ENCODE measurements around the gene LRRC8C.

The LRRC8C gene

DNA sequence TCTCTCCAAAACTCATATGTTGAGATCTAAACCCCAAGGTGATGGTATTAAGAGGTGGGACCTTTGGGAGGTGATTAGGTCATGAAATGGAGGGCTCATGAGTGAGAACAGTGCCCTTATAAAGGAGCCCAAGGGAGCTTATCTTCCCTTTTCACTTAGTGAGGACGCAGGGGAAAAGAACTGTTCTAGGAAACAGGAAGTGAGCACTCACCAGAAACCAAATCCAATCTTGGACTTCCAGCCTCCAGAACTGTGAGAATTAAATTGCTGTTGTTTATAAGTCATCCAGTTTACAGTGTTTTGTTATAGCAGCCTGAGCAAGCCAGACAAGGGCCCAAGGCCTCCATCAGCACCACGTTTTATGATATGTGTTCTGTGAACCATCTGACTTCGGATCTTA is 127.6 kb downstream of the LRRC8C start:
- peaks cover 30% of the 10 kb centered on the region for H3K27me3 ChIP-seq (ENCODE audit: control insufficient read depth, insufficient read depth, low read length)
- no peaks in the 10 kb centered on the region for H3K9me3 ChIP-seq (ENCODE audit: control insufficient read depth, insufficient read depth, low read length)
- H3K36me3 ChIP-seq (ENCODE audit: control insufficient read depth, insufficient read depth, low read length), result no peaks in the 10 kb centered on the region
- H3K27ac ChIP-seq (ENCODE audit: low read depth, low read length), result no peak overlapping the region
- no peak overlapping the region for H3K4me3 ChIP-seq (ENCODE audit: low read depth, low read length)
- peaks cover 4% of the 10 kb centered on the region; the same call in 1 of the 2 replicates for H3K4me1 ChIP-seq (ENCODE audit: control insufficient read depth, insufficient read depth, low read length)
- H3K9ac ChIP-seq (ENCODE audit: low read depth, low read length), result no peak overlapping the region

DNA sequence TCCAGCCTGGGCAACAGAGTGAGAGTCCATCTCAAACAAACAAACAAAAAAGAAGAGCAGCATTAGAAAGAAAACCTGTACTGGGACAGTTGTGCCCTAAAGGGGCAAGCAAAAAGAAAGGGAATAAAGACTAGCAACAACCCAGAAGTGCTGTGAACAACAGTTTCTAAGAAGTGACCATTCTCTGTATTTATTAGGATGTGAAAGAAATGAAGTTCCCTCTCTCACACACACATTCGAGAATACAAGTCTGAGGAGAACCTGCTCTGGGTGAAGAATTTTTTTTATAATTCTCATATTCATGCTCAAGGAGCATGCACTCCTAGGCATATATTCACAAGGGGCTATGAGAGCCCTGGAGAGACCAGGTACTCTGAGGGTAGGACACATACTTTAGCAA is 128.4 kb downstream of the LRRC8C start:
- Histone ChIP-seq H3K36me3 (ENCODE audit: control insufficient read depth, insufficient read depth, low read length) (no peaks in the 10 kb centered on the region), H3K27ac (ENCODE audit: low read depth, low read length) (no peak overlapping the region), H3K4me1 (ENCODE audit: control insufficient read depth, insufficient read depth, low read length) (peaks cover 4% of the 10 kb centered on the region; the same call in 1 of the 2 replicates), H3K4me3 (ENCODE audit: low read depth, low read length) (no peak overlapping the region), H3K9ac (ENCODE audit: low read depth, low read length) (no peak overlapping the region), H3K27me3 (ENCODE audit: control insufficient read depth, insufficient read depth, low read length) (peaks cover 30% of the 10 kb centered on the region), H3K9me3 (ENCODE audit: control insufficient read depth, insufficient read depth, low read length) (no peaks in the 10 kb centered on the region)

DNA sequence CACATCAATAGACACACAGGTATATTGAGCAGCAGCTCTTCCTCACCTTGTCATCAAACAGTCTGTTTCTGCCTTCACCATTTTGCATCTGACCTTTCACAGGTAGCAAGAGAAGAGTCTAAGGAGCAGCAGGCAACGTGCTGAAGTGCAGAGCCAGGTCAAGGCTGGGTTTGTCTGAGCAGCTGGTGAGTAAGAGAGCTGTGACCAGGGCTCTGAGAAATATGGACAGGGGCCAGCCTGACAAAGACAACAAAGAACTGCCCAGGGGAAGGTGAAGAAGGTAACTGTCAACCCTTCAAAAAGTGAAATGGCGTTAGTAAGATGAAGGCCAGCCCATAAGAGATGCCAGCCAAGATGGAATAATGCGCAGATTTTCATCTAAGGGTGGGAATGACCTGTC is 129.0 kb downstream of the LRRC8C start:
- H3K36me3 ChIP-seq (ENCODE audit: control insufficient read depth, insufficient read depth, low read length), result no peaks in the 10 kb centered on the region
- H3K9me3 ChIP-seq (ENCODE audit: control insufficient read depth, insufficient read depth, low read length), result no peaks in the 10 kb centered on the region
- no peak overlapping the region for H3K27ac ChIP-seq (ENCODE audit: low read depth, low read length)
- H3K4me3 ChIP-seq (ENCODE audit: low read depth, low read length), result no peak overlapping the region
- H3K27me3 ChIP-seq (ENCODE audit: control insufficient read depth, insufficient read depth, low read length), result peaks cover 30% of the 10 kb centered on the region
- H3K4me1 ChIP-seq (ENCODE audit: control insufficient read depth, insufficient read depth, low read length), result peaks cover 4% of the 10 kb centered on the region; the same call in 1 of the 2 replicates
- H3K9ac ChIP-seq (ENCODE audit: low read depth, low read length), result no peak overlapping the region

DNA sequence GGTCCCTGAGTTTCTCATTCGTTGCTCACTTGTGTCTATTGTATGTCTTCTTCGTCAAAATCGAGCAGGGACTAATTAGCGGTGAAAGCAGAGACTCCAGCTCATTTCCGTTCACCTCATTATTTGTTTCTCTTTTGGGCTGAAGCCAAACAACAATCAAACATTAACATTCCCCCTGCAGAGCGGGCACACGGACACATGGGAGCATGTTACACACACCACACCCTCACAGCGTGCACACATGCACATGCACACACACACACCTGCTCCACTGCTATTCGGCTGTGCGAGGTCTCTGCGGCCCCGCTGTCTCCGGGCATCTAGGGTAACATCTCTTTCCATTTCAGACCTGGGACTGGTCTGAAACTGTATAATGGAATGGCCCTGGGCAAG is 129.5 kb downstream of the LRRC8C start:
- no peaks in the 10 kb centered on the region for H3K9me3 ChIP-seq (ENCODE audit: control insufficient read depth, insufficient read depth, low read length)
- no peaks in the 10 kb centered on the region for H3K36me3 ChIP-seq (ENCODE audit: control insufficient read depth, insufficient read depth, low read length)
- H3K9ac ChIP-seq (ENCODE audit: low read depth, low read length), result no peak overlapping the region
- peak overlapping the region; percentile 72 for H3K4me3 ChIP-seq (ENCODE audit: low read depth, low read length)
- peaks cover 30% of the 10 kb centered on the region for H3K27me3 ChIP-seq (ENCODE audit: control insufficient read depth, insufficient read depth, low read length)
- H3K4me1 ChIP-seq (ENCODE audit: control insufficient read depth, insufficient read depth, low read length), result peaks cover 4% of the 10 kb centered on the region; the same call in 1 of the 2 replicates
- no peak overlapping the region for H3K27ac ChIP-seq (ENCODE audit: low read depth, low read length)

DNA sequence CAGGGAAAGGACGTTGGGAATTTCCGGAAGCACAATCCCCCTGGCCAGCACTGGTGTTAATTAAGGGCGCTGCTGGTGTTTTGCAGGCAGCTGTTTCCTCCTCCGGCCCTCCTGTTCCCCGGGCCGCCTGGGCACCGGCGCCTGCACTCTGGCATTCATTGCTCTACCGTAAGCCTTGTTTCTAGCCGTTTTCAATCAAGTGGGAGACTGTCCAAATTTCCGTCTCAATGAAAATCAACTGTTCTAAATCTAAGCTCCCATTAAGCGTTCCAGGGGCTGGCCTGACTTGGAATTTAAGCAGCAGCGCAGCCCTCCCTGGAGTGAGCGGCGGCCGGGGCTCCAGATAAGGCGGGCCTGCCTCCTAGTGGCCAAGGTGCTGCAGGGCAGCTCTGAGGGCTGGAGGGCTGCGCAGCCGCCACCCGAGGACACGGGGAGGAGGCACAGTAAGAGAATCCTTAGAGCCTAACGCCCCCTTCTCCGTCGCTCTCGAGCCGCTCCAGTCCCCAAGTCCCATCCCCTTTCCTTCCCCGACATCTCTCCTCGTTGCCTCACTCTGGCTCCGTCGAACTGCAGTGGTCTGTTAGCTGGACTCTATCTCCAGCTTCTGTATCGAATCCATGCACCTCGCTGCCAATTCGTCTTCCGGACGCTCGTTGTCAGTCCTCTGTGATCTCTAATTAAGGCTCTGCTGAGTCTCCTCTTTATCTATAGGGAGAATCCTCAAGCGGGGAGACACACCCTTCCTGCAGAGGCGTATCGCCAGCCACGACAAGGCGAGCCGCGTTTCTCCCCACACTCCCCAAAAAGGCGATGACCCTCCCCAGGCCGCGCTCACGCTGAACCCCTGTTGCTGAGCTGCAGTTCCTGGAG is 130.1 kb downstream of the LRRC8C start:
- H3K27me3 ChIP-seq (ENCODE audit: control insufficient read depth, insufficient read depth, low read length), result peaks cover 30% of the 10 kb centered on the region
- no peaks in the 10 kb centered on the region for H3K9me3 ChIP-seq (ENCODE audit: control insufficient read depth, insufficient read depth, low read length)
- H3K36me3 ChIP-seq (ENCODE audit: control insufficient read depth, insufficient read depth, low read length), result no peaks in the 10 kb centered on the region
- H3K4me1 ChIP-seq (ENCODE audit: control insufficient read depth, insufficient read depth, low read length), result peaks cover 4% of the 10 kb centered on the region; the same call in 1 of the 2 replicates
- H3K9ac ChIP-seq (ENCODE audit: low read depth, low read length), result no peak overlapping the region
- peak overlapping the region; percentile 72 for H3K4me3 ChIP-seq (ENCODE audit: low read depth, low read length)
- H3K27ac ChIP-seq (ENCODE audit: low read depth, low read length), result no peak overlapping the region

DNA sequence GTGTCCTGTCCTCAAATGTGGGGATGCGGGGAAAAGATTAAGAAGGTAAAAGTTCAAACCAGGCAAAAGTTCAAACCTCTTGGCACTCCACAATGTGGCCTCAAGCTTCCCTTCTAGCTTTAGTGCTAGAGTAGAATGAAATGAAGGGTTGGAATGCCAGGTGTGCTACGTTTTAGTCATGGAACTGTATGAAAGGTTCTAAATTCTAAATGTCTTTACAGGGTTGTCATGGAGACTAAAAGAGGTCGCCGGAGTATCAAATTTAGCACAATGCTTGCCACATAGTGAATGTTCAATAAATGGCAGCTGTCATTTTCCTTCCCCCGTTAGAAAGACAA is 130.7 kb downstream of the LRRC8C start:
- H3K9ac ChIP-seq (ENCODE audit: low read depth, low read length), result no peak overlapping the region
- peaks cover 30% of the 10 kb centered on the region for H3K27me3 ChIP-seq (ENCODE audit: control insufficient read depth, insufficient read depth, low read length)
- H3K9me3 ChIP-seq (ENCODE audit: control insufficient read depth, insufficient read depth, low read length), result no peaks in the 10 kb centered on the region
- no peaks in the 10 kb centered on the region for H3K36me3 ChIP-seq (ENCODE audit: control insufficient read depth, insufficient read depth, low read length)
- H3K4me3 ChIP-seq (ENCODE audit: low read depth, low read length), result peak overlapping the region; percentile 72
- H3K27ac ChIP-seq (ENCODE audit: low read depth, low read length), result no peak overlapping the region
- peaks cover 4% of the 10 kb centered on the region; the same call in 1 of the 2 replicates for H3K4me1 ChIP-seq (ENCODE audit: control insufficient read depth, insufficient read depth, low read length)

DNA sequence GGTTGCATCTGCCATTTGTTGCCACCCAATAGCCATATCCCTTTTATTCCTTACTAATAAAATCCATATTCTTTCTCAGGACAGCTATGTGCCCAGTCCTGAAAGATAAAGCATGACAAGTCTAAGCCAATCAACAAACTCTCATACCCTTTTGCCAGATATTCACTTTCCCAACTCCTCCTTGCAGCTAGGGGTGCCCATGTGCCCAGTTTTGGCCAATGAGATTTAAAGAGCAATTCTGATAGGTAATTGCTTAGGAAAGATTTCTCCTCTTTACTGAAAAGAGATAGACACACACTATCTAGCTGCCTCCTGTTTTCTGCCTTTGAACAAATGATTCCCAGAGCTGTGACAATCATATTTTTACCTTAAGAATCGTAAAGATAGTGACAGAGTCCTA is 132.9 kb downstream of the LRRC8C start:
- peaks cover 30% of the 10 kb centered on the region for H3K27me3 ChIP-seq (ENCODE audit: control insufficient read depth, insufficient read depth, low read length)
- no peaks in the 10 kb centered on the region for H3K36me3 ChIP-seq (ENCODE audit: control insufficient read depth, insufficient read depth, low read length)
- no peaks in the 10 kb centered on the region for H3K9me3 ChIP-seq (ENCODE audit: control insufficient read depth, insufficient read depth, low read length)

DNA sequence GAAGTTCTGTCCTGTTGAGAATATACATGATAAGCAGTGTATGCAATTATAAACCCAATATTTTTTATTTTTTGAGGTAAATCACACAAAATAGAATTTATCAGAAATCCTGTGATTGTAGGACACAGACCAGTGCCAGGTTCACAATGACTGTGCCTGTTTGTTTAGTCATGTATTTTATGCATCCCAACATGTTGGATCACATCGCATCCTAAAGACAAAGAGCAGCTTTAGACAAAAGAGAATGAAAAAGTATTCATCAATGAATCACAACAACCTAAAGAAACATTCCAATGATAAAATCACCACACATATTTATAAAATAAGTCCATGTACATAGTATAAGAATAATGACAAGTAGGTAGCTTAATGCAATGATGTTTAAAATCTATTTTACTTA is 134.7 kb downstream of the LRRC8C start:
- no peak overlapping the region for H3K4me3 ChIP-seq (ENCODE audit: low read depth, low read length)
- H3K27me3 ChIP-seq (ENCODE audit: control insufficient read depth, insufficient read depth, low read length), result peaks cover 18% of the 10 kb centered on the region
- no peaks in the 10 kb centered on the region for H3K9me3 ChIP-seq (ENCODE audit: control insufficient read depth, insufficient read depth, low read length)
- H3K4me1 ChIP-seq (ENCODE audit: control insufficient read depth, insufficient read depth, low read length), result peaks cover 4% of the 10 kb centered on the region; the same call in 1 of the 2 replicates
- H3K9ac ChIP-seq (ENCODE audit: low read depth, low read length), result no peak overlapping the region
- H3K36me3 ChIP-seq (ENCODE audit: control insufficient read depth, insufficient read depth, low read length), result no peaks in the 10 kb centered on the region
- H3K27ac ChIP-seq (ENCODE audit: low read depth, low read length), result no peak overlapping the region

More for the DNA sequence above, 132.9 kb downstream of the LRRC8C start:
- Histone ChIP-seq H3K4me3 (ENCODE audit: low read depth, low read length) (no peak overlapping the region), H3K4me1 (ENCODE audit: control insufficient read depth, insufficient read depth, low read length) (peaks cover 4% of the 10 kb centered on the region; the same call in 1 of the 2 replicates), H3K27ac (ENCODE audit: low read depth, low read length) (no peak overlapping the region), H3K9ac (ENCODE audit: low read depth, low read length) (no peak overlapping the region)

Measured in HUES48 (cell line).